NOMO-1 treated with dmso at 0.1 percent for 144 hours (cell line): ENCODE data around the gene SLC35E4.
"Not testable (repeated sequence)": the region's sequence is repeated elsewhere in the genome, so short reads cannot be mapped to it uniquely, and the experiment has no call there.

ENCODE experiments used
- DNase-seq: peaks from one replicate; lab custom pipeline; 2025; ENCODE audit not compliant: unreplicated experiment; lab: John Stamatoyannopoulos, UW

Gene SLC35E4

GRCh38 chr22:30610299-30610698, 25.3 kb upstream of the SLC35E4 start:
- no peak for DNase-seq

- DNase-seq = no peak
Measured at GRCh38 chr22:30611197-30611596, 24.4 kb upstream of the SLC35E4 start.

DNA sequence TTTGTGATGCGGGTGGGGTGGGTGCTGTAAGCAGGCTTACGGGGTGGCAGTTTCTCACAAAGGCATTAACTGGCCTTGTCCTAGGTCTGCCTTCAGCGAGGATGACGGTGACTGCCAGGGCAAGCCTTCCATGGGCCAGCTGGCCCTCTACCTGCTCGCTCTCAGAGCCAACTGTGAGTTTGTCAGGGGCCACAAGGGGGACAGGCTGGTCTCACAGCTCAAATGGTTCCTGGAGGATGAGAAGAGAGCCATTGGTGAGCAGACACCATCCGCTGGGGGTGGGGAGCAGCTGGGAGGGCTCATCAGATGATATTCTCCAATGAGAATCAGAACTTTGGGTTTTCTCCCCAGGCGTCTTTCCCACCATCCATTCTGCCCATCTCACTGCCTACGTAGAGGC, 22.8 kb upstream of the SLC35E4 start:
- DNase-seq = no peak

- no peak for DNase-seq
Measured at GRCh38 chr22:30614268-30614667, 21.3 kb upstream of the SLC35E4 start.

DNA sequence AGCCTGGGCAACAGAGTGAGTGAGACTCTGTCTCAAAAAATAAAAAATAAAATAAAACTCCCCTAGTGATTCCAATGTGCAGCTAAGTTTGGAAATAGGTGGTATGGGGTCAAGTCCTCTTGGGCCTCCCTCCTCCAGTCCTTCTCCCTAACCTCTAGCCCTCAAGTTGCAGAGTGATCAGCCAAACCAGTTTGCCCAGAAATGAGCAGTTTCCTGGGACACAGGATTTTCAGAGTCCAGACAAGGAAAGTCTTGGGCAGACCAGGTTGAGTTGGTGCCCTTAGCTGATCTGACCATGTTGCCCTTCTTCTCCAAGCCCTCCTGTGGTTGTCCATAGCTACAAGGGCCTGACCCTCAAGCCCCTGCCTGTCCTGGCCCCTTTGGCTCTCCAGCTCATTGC, 20.7 kb upstream of the SLC35E4 start:
- DNase-seq = no peak

DNA sequence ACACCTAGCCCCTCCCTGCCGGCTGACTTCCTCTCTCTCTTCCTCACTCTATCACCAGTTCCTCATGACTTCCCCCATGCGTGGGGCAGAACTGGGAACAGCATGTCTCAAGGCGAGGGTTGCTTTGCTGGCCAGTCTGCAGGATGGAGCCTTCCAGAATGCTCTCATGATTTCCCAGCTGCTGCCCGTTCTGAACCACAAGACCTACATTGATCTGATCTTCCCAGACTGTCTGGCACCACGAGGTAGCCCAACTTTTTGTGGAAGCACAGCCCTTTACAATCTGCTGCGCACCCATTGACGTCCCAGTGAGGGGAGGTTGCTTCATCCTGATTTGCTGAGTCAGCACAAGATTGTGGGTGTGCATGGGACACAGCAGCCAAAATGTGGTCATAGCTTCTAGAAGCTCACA, 20.0 kb upstream of the SLC35E4 start:
- DNase-seq = no peak

DNA sequence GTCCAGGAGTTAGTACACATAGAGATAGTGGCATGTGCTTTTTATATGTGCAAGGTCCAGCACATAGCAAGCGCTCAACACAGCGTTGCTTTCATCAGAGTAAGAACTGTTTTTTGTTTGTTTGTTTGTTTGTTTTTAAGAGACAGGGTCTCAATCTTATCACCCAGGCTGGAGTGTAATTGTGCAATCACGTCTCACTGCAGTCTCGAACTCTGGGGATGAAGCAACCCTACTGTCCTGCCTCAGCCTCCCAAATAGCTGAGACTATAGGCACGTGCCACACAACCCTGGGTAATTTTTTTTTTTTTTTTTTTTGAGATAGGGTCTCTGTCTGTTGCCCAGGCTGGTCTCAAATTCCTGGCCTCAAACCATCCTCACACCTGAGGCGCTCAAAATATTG, 17.8 kb upstream of the SLC35E4 start:
- DNase-seq = no peak

DNA sequence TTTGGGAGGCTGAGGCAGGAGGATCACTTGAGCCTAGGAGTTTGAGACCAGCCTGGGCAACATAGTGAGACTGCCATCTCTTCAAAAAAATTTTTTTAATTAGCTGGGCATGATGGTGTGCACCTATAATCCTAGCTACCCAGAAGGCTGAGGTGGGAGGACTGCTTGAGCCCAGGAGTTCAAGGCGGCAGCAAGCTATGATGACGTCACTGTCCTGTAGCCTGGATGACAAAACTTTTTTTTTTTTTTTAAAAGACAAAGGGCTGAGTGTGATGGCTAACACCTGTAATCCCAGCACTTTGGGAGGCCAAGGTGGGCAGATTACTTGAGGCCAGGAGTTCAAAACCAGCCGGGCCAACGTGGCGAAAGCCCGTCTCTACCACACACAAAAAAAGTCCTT, 15.7 kb upstream of the SLC35E4 start:
- DNase-seq = not testable (repeated sequence)

GRCh38 chr22:30626413-30626812, 9.2 kb upstream of the SLC35E4 start:
- DNase-seq = no peak

GRCh38 chr22:30627471-30627870, 8.1 kb upstream of the SLC35E4 start:
- no peak for DNase-seq

GRCh38 chr22:30628491-30628890, 7.1 kb upstream of the SLC35E4 start:
- DNase-seq = no peak

DNA sequence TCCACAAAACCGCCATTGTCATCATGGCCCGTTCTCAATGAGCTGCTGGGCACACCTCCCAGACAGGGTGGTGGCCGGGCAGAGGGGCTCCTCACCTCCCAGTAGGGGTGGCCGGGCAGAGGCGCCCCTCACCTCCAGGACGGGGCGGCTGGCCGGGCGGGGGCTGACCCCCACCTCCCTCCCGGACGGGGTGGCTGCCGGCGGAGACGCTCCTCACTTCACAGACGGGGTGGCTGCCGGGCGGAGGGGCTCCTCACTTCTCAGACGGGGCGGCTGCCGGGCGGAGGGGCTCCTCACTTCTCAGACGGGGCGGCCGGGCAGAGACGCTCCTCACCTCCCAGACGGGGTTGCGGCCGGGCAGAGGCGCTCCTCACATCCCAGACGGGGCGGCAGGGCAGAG, 4.1 kb upstream of the SLC35E4 start:
- DNase-seq = not testable (repeated sequence)

GRCh38 chr22:30634471-30635233, 929 bp upstream of the SLC35E4 start:
- peak; percentile 82 for DNase-seq

DNA sequence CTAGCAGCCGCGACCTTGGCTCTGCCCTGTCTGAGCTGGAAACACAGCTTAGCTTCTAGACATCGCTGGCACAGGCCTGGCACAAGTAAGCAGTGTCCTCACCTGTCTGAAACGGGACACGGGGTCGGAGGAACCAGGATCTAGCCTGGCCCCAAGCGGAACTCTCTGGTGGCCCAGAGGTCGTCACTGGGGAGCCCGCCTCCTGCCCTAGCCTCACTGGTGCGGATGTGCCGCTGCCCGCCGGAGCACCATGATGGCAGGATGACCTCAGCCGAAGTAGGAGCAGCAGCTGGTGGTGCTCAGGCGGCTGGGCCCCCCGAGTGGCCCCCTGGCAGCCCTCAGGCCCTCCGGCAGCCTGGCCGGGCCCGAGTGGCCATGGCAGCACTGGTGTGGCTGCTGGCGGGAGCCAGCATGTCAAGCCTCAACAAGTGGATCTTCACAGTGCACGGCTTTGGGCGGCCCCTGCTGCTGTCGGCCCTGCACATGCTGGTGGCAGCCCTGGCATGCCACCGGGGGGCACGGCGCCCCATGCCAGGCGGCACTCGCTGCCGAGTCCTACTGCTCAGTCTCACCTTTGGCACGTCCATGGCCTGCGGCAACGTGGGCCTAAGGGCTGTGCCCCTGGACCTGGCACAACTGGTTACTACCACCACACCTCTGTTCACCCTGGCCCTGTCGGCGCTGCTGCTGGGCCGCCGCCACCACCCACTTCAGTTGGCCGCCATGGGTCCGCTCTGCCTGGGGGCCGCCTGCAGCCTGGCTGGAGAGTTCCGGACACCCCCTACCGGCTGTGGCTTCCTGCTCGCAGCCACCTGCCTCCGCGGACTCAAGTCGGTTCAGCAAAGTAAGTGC, 871 bp downstream of the SLC35E4 start:
- no peak for DNase-seq

- no peak for DNase-seq
Measured at GRCh38 chr22:30637701-30638114, 2.1 kb downstream of the SLC35E4 start.

- DNase-seq = no peak
Measured at GRCh38 chr22:30640361-30640760, 4.8 kb downstream of the SLC35E4 start.

- DNase-seq = no peak
Measured at GRCh38 chr22:30640839-30641430, 5.4 kb downstream of the SLC35E4 start.

GRCh38 chr22:30643055-30643875, 7.7 kb downstream of the SLC35E4 start:
- DNase-seq = no peak

GRCh38 chr22:30646518-30647160, 11.1 kb downstream of the SLC35E4 start:
- DNase-seq = no peak

- no peak for DNase-seq
Measured at GRCh38 chr22:30647536-30647935, 12.0 kb downstream of the SLC35E4 start.

DNA sequence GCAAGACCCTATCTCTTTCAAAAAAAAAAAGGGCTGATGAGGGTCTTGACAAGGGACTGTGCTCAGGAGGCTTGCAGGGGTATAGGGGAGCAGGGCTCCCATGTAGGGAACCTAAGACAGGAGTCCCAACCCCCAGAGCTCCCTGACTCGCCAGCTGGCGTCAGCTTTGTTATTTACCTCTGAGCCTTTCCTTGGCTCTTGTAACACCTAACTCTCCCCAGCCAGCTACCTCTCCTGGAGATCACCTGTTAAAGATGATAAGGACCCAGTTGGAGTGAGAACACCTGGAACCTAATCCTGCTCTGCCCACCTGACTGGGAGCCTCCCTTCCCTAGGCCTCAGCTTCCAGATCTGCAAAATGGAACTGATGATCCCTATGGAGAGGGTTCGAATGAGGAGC, 13.2 kb downstream of the SLC35E4 start:
- DNase-seq = no peak
